GM21619 (cell line): ENCODE data around the gene MC1R.
"Not testable (repeated sequence)": the region's sequence is repeated elsewhere in the genome, so short reads cannot be mapped to it uniquely, and the experiment has no call there.

Experiments used
- ATAC-seq: cut with Tn5 transposase; IDR thresholded peaks from one replicate; pipeline ENCODE4 v1.9.1; 2021; ENCODE audit not compliant: unreplicated experiment

Gene MC1R

DNA sequence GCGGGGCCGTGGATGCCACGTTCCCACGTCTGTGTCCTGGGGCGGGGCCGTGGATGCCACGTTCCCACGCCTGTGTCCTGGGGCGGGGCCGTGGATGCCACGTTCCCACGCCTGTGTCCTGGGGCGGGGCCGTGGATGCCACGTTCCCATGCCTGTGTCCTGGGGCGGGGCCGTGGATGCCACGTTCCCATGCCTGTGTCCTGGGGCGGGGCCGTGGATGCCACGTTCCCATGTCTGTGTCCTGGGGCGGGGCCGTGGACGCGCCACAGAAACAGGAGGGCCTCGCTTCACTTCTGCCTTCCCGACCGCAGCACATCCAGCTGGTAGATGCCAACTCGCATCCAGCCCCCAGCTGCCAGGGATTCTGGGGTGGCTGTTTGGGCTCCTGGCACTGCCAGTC, 15.4 kb downstream of the MC1R start:
- not testable (repeated sequence) for ATAC-seq

DNA sequence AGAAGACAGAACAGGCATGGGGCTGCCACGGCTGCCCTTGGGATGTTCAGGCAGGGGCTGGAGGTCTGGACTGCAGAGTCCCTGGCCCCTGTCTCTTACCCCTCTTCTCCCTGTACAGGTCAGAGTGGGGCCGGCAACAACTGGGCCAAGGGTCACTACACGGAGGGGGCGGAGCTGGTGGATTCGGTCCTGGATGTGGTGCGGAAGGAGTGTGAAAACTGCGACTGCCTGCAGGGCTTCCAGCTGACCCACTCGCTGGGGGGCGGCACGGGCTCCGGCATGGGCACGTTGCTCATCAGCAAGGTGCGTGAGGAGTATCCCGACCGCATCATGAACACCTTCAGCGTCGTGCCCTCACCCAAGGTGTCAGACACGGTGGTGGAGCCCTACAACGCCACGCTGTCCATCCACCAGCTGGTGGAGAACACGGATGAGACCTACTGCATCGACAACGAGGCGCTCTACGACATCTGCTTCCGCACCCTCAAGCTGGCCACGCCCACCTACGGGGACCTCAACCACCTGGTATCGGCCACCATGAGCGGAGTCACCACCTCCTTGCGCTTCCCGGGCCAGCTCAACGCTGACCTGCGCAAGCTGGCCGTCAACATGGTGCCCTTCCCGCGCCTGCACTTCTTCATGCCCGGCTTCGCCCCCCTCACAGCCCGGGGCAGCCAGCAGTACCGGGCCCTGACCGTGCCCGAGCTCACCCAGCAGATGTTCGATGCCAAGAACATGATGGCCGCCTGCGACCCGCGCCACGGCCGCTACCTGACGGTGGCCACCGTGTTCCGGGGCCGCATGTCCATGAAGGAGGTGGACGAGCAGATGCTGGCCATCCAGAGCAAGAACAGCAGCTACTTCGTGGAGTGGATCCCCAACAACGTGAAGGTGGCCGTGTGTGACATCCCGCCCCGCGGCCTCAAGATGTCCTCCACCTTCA, 16.2 kb downstream of the MC1R start:
- ATAC-seq, result no peak

DNA sequence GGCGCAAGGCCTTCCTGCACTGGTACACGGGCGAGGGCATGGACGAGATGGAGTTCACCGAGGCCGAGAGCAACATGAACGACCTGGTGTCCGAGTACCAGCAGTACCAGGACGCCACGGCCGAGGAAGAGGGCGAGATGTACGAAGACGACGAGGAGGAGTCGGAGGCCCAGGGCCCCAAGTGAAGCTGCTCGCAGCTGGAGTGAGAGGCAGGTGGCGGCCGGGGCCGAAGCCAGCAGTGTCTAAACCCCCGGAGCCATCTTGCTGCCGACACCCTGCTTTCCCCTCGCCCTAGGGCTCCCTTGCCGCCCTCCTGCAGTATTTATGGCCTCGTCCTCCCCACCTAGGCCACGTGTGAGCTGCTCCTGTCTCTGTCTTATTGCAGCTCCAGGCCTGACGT, 17.0 kb downstream of the MC1R start:
- not testable (repeated sequence) for ATAC-seq

DNA sequence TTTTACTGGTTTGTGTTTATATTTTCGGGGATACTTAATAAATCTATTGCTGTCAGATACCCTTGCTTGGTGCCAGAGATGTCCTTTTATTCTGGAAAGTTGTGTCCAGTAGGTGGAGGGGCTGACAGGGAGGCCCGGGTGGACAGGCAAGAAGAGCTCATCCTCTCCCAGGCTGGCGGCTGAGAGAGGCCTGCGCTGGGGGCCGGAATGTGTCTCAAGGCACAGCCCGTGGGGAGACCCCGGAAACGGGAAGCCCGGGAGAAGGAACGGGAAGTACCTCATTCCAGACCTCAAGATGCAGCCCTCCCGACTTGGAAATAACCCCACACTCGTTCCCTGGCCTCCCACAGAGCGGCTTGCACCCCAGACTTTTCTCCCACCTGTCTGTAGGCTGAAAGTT, 17.4 kb downstream of the MC1R start:
- ATAC-seq, result no peak

DNA sequence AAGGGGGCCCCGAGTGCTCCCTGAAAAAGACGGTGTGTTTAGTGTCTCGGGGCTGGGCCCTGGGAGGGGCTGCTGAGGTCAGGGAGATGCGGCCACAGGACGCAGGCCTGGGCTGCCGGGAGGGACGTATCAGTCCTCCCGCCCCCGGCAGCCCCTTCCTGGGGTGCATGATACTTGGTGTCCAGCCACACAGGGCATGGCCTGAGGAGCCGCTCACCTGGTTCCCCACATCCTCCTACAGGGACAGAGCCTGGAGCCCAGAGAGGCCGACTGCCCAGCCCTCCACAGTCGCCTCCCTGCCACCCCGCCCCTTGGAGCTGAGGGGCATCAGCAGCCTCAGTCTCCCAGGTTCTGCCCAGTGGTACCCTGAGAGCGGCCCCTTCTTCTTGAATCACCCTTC, 17.8 kb downstream of the MC1R start:
- ATAC-seq, result no peak

DNA sequence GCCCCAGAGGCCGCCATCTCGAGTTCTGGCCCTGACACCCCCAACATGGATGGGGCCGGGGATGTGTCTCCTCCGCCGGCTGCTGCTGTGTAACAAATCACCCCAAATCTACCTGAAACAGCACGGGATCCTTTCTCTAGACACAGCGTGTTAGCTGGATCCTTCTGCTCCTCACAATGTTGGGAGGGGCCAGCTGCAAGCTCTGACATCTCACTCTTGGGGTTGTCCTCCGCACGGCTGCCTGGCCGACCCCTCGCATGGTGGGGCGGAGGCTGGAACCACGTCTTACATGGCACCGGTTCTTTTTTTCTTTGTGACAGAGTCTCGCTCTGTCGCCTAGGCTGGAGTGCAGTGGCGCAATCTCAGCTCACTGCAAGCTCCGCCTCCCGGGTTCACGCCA, 18.3 kb downstream of the MC1R start:
- no peak for ATAC-seq

DNA sequence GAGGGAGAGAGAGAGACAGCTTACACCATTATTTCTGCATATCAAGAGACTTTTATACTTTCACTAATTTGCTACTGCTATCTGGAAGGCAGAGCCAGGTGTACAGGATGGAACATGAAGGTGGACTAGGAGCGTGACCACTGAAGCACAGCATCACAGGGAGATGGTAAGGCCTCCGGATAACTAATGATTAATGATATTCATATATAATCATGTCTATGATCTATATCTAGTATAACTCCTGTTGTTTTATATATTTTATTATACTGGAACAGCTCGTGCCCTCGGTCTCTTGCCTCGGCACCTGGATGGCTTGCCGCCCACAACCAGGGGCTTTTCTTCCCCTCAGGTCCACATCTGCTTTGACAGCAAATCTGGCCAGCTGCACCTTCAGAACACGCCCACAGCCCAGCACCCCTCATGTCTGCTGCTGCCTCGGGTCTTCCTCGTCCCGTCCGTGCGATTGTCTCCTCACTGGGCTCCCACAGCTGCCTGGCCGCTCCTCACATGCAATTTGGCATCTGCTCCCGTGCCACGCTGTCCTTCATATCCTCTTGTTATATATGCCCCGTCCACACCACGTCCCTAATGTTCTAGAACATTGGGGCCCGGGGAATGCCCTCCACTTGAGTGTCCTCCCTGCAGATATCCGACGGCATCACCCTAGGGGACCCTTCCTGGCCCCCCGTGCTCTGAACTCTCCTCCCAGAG, 19.7 kb downstream of the MC1R start:
- ATAC-seq, result no peak

DNA sequence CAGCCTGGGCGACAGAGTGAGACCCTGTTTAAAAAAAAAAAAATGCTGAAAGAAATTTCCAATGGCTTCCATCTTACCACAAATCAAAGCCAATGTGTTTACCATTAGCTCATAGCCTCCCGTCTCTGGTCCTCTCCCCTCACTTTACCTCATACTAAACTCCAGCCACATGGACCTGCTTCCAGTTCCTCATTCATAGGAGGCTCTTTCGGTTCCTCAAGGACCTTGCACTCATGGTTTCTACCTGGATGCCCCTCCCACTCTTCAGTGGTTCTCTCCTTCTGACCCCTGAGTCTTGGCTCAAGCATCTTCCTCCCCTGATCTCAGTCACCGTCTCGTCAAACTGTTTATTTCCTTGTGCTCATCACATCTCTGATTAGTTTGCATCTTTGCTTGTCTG, 26.1 kb downstream of the MC1R start:
- no peak for ATAC-seq

DNA sequence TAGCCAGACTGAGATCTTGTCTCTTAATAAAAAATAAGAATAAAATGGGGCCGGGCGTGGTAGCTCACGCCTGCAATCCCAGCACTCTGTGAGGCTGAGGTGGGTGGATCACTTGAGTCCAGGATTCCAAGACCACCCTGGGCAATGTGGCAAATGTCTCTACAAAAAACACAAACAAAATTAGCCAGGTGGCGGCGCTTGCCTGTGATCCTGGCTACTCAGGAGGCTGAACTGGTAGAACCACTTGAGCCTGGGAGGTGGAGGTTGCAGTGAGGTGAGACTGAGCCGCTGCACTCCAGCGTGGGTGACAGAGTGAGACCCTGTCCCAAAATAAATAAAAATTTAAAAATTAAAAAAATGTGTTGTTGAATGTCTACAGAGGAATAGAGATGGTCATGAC, 27.0 kb downstream of the MC1R start:
- ATAC-seq, result no peak

DNA sequence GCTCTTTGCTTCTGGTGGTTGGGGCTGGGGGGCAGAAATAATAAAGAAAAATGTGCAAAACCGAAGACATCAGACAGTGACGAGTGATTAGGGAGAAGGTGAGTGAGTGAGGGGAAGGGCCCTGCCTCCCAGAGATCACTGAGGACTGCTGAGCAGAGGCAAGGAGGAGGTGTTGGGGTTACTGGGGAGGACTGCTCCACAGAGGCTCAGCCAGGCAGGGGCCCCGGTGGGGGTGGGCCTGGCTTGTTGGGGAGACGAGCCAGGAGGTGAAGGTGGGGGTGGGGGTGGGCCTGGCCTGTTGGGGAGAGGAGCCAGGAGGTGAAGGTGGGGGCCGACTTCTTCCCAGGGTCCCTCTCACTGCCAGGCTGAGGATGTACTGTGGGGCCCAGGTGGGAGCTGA, 27.9 kb downstream of the MC1R start:
- ATAC-seq, result no peak

DNA sequence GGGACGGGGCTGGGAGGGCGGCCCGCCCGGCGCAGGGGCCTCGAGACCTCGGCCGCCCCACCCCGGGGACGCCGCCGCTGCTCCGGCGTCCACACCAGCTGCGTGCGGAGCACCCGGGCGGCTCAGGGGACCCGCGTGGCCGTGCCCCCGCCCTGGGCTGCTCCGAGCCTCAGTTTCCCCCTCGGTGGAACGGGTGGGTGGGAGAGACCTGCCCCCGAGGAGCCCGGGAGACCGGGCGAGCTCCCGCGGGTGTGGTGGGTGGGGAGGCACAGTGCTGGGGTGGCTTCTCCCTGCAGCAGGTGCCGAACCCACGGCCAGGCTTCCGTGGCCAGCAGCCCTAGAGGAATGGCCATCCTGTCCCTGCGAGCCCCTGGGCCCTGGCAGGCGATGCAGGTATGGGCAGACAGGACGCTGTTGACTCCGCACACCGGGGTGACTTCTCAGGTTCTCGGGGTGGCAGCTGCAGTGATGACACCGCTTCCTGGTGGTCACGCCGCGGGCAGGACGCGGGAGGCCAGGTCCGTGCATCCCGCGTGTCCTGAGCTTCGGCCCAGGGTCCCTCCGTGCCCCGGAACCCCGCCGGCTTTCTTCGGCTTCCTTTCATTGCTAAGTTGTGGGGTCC, 30.6 kb downstream of the MC1R start:
- ATAC-seq, result no peak

DNA sequence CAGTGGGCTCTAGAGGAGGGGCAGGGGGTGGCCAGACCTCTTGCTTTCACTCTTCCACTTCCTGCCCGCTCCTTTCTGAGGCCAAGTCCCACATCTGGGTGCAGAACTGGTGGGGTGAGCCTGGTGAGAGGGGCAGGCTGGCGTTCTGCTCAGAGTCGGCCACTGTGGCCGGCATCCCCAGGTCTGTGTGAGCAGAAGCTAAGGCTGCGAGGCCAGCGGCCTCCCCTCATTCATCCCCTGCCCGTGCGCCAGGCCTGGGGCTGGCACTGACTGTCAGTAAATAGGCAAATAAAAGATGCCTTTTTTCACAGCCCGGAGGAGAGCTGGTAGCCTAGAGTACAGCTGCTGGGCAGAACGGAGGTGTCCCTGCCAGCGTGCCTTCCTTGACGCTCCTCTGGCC, 31.1 kb downstream of the MC1R start:
- no peak for ATAC-seq

DNA sequence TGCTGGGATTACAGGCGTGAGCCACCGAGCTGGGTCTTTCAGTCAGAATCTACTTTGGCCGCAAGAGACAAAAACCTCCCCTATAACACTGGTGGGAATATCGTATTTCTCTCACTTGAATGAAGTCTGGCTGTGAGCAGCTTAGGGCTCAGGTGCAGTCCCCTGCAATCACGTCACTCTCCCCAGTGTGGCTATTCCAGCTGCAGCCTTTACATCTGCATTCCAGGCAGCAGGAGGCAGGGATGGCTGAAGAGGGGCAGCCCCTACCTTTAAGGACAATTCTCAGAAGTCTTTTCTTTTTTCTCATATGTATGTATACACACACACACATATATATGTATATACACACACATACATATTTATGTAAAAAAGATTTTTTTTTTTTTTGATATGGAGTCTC, 32.8 kb downstream of the MC1R start:
- ATAC-seq, result no peak

DNA sequence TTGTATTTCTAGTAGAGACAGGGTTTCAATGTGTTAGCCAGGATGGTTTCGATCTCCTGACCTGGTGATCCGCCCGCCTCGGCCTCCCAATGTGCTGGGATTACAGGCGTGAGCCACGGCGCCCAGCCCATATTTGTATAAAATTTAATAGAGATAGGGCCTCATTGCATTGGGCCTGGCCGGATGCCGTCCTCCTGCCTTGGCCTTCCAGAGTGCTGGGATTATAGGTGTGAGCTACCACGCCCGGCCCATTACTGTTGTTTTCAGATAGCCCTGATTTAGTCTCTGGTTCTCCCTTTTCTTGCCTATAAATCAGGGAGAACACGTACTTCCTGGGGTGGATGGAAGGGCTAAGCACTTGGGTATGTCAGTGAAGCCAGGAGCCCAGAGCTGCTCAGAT, 33.4 kb downstream of the MC1R start:
- no peak for ATAC-seq

DNA sequence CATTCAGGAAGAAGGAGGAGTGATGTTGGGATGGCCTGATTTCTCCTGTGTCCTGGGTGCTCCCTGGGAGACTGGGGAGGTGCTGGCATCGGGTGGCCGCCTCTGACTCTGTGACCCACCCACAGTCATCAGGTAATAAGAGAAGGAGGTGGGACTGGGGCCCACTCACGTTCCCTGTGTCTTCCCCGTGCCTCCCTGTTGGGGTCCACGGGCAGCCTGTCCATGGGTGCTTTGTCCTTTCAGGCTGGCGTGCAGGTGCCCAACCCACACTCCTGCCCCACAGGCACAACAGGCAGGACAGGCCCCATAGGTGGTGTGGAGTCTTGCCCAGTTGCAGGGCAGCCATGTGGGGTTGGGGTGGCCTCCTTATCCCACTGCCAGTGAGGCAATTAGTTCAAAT, 33.9 kb downstream of the MC1R start:
- no peak for ATAC-seq

DNA sequence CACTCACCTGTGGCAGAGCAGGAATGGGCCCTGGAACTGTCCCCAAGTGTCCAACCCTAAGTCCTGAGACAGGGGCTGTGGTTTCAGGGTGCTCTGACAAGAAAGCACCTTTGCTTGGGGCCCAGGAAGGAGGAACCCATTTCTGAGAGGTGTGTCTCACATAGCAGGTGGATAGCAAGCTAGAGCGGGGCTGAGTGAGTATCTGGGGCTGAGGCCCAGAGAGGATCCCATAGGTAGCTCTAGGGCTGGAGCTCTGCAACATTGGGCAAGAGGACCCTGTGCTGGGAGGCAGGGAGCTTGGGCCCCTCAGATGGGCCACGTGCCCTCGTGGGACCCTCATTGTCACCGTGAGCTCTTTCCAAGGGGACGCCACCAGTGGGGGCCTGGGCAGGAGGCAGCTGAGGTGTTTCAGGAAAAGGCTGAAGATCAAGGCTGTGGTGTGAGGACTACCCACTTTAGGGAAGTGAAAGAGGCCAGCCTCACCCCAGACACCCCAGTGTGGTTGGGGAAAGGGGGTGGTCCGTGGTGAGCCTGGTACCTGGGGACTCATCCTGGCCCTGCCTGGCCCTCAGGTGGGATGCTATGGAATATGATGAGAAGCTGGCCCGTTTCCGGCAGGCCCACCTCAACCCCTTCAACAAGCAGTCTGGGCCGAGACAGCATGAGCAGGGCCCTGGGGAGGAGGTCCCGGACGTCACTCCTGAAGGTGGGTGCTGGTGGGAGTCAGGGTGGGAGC, 35.2 kb downstream of the MC1R start:
- peak; percentile 62 for ATAC-seq

DNA sequence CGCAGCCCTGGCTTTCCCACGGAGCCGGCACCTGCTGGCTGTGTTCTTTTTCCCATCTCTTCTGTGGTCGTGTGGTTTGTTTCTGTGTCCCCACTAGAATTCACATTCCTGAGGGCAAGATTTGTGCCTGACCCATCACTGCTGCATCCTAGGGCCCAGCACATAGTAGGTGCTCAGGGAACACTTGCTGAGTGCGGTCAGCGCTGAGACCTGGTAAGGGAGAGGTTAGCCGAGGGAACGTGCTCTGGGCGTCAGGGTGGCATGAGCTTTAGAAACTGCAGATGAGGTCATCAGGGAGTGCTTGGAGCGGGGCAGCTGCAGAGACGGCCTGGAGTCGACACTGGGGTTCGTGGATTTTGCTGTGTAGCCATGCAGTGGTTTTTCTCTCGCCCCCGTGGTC, 35.8 kb downstream of the MC1R start:
- ATAC-seq, result no peak

DNA sequence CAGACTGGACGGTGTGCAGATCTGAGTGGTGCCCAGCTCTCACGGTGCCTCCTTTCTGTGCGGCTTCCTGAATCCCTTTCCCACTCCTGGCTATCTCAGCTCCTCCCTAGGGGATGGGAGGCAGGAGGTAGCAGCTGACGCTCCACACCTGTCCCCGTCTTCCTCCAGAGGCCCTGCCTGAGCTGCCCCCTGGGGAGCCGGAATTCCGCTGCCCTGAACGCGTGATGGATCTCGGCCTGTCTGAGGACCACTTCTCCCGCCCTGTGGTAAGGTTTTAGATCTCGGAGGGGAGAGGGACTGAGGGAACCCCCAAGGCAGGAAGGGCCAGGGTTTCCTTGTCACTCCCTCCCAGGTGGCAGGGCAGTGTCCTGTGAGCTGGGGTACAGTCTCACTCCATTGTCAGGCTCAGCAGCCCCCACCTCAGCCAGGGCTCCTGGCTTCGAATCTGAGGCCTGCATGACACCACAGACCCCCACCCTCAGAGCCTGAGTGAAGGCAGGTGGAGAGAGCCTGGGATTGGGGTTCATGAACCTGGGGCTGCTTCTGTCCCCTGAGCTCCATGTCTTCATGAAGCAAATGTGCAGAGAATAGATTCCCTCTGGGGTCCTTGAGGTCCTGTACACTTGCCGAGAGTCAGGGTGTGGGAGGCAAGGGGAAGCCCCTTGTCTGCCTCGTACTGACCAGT, 36.5 kb downstream of the MC1R start:
- ATAC-seq, result no peak

DNA sequence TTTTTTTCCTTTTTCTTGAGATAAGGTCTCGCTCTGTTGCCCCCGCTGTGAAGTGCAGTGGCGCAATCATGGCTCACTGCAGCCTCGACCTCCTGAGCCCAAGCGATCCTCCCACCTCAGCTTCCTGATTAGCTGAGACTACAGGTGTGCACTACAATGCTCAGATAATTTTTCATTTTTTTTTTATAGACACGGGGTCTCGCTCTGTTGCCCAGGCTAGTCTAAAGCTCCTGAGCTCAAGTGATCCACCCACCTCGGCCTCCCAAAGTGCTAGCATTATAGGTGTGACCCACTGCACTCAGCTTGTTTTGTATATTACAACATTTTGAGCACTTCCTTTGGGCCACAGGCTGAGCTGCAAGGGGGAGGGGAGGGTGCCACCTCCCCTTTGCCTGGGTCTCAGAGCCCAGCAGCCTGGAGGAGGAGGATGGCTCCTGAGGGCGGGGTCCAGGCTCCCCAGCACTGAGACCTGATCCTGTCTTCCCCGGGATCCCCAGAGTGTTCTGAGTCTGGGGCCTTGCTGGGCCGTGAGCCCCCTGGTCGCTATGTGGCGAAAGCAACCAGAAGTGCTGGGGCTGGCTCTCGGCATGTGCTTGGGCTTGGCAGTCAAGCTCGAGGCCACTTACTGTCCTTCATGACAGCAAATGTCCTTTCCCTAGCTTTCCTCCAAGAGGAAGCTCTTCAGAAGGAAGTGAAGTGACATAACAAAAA, 38.0 kb downstream of the MC1R start:
- no peak for ATAC-seq

DNA sequence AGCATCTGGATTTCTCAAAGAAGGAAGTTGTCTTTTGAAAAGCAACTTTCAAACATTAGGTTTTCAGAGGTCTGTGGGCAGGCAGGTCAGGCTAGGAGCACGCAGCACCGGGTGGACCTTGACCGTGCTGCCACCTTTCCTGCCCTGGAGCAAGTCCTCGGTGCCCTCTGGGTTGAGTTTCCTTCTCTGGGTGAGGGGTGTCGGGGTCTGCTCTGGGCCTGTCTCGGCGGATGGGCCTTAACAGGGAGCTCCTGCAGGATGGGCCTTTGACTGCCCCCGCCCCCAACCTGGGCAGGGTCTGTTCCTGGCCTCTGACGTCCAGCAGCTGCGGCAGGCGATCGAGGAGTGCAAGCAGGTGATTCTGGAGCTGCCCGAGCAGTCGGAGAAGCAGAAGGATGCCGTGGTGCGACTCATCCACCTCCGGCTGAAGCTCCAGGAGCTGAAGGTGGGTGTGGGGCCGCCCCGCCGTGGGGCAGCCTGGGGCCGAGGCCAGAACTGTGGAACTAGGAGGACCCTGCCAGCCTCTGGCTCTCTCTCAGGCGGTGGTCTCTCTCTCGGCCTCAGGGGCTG, 38.6 kb downstream of the MC1R start:
- ATAC-seq, result no peak
